ENCODE measurements around the gene DMPK.
"Not testable (repeated sequence)": the region's sequence is repeated elsewhere in the genome, so short reads cannot be mapped to it uniquely, and the experiment has no call there.

The DMPK gene

GRCh38 chr19:45804140-45804958, 22.1 kb upstream of the DMPK start:
- DNase-seq (ENCODE audit: extremely low read depth, low read depth) = no peak
- no peak for TF ChIP-seq CTCF (IDR thresholded peaks at IDR 0.05; ENCODE audit: low read depth, low read length, missing control alignments)
- no peak overlapping the region for H3K4me3 ChIP-seq (replicated peaks; ENCODE audit: low read depth, low read length)

GRCh38 chr19:45801603-45802175, 19.4 kb upstream of the DMPK start:
- no peak for TF ChIP-seq CTCF (IDR thresholded peaks at IDR 0.05; ENCODE audit: low read depth, low read length, missing control alignments)
- no peak overlapping the region for H3K4me3 ChIP-seq (replicated peaks; ENCODE audit: low read depth, low read length)
- DNase-seq (ENCODE audit: extremely low read depth, low read depth) = no peak

GRCh38 chr19:45800070-45800553, 17.8 kb upstream of the DMPK start:
- no peak for TF ChIP-seq CTCF (IDR thresholded peaks at IDR 0.05; ENCODE audit: low read depth, low read length, missing control alignments)
- H3K4me3 ChIP-seq (replicated peaks; ENCODE audit: low read depth, low read length) = no peak overlapping the region
- no peak for DNase-seq (ENCODE audit: extremely low read depth, low read depth)

GRCh38 chr19:45799541-45799940, 17.3 kb upstream of the DMPK start:
- DNase-seq (ENCODE audit: extremely low read depth, low read depth); H3K4me3 ChIP-seq (replicated peaks; ENCODE audit: low read depth, low read length): not testable (repeated sequence)

- H3K4me3 ChIP-seq (replicated peaks; ENCODE audit: low read depth, low read length) = no peak overlapping the region
- DNase-seq (ENCODE audit: extremely low read depth, low read depth) = no peak
- peak; percentile 78 for TF ChIP-seq CTCF (IDR thresholded peaks at IDR 0.05; ENCODE audit: low read depth, low read length, missing control alignments)
Observed at GRCh38 chr19:45798995-45799517, 16.8 kb upstream of the DMPK start.

GRCh38 chr19:45794627-45795026, 12.3 kb upstream of the DMPK start:
- DNase-seq (ENCODE audit: extremely low read depth, low read depth) = no peak
- TF ChIP-seq CTCF (IDR thresholded peaks at IDR 0.05; ENCODE audit: low read depth, low read length, missing control alignments) = no peak

GRCh38 chr19:45793876-45794275, 11.6 kb upstream of the DMPK start:
- TF ChIP-seq CTCF (IDR thresholded peaks at IDR 0.05; ENCODE audit: low read depth, low read length, missing control alignments) = no peak
- DNase-seq (ENCODE audit: extremely low read depth, low read depth) = no peak

More at GRCh38 chr19:45794627-45795026, 12.3 kb upstream of the DMPK start:
- H3K4me3 ChIP-seq (replicated peaks; ENCODE audit: low read depth, low read length) = no peak overlapping the region

More at GRCh38 chr19:45793876-45794275, 11.6 kb upstream of the DMPK start:
- H3K4me3 ChIP-seq (replicated peaks; ENCODE audit: low read depth, low read length) = no peak overlapping the region

Data from HFF-Myc (cell line).